Ishikawa (cell line): ENCODE data around the gene WSCD2.

Source experiments
- CEBPB ChIP-seq: IDR thresholded peaks from 2 replicates; pipeline ENCODE4 v1.6.1; 2012
- CREB1 ChIP-seq: IDR thresholded peaks from 2 replicates; pipeline ENCODE4 v1.6.1; 2012; ENCODE audit warnings: low read depth
- EP300 ChIP-seq: IDR thresholded peaks from 2 replicates; pipeline ENCODE4 v1.6.1; 2012; ENCODE audit warnings: borderline replicate concordance
- RAD21 ChIP-seq: IDR thresholded peaks from 2 replicates; pipeline ENCODE4 v1.6.1; 2012; ENCODE audit warnings: low read depth
- TCF12 ChIP-seq: IDR thresholded peaks from 2 replicates; pipeline ENCODE4 v1.6.1; 2012; ENCODE audit warnings: low read depth
- TEAD4 ChIP-seq: IDR thresholded peaks from 2 replicates; pipeline ENCODE4 v1.6.1; 2012
- YY1 ChIP-seq: IDR thresholded peaks from 2 replicates; pipeline ENCODE4 v1.6.1; 2012; ENCODE audit warnings: low read depth
- ZBTB7A ChIP-seq: IDR thresholded peaks from 2 replicates; pipeline ENCODE4 v1.6.1; 2012; ENCODE audit warnings: low read depth
- TF ChIP-seq, protein P1 (sequence below): IDR thresholded peaks from 2 replicates; pipeline ENCODE4 v1.6.1; 2012
- TF ChIP-seq, protein P2 (sequence below): IDR thresholded peaks from 2 replicates; pipeline ENCODE4 v1.6.1; 2012
- TF ChIP-seq, protein P3 (sequence below): IDR thresholded peaks from 2 replicates; pipeline ENCODE4 v1.6.1; 2012; ENCODE audit warnings: low read depth, mild to moderate bottlenecking

DNA sequence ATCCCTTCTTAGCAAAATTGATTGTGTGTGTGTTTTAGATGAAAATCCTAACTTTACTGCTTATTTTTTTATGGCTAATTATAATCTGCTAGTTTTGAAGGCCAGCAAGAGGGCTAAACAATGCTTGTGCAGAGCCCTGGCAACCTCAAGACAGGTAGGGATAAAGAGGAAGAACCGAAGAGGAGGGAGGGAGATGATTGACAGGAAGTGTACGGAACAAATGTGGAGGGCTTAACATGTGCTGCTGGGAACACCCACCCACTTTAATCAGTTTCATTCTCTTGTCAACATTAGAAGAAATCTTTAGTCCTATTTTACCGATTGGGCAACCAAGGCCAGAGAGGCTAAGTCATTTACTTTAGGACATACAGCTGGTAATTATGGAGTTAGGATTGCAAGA lies 1.4 kb upstream of the WSCD2 start:
- TF ChIP-seq TCF12, result no peak
- TF ChIP-seq, protein P1, sequence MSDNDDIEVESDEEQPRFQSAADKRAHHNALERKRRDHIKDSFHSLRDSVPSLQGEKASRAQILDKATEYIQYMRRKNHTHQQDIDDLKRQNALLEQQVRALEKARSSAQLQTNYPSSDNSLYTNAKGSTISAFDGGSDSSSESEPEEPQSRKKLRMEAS, result no peak
- TF ChIP-seq EP300, result no peak
- no peak for TF ChIP-seq YY1
- TF ChIP-seq, protein P2, sequence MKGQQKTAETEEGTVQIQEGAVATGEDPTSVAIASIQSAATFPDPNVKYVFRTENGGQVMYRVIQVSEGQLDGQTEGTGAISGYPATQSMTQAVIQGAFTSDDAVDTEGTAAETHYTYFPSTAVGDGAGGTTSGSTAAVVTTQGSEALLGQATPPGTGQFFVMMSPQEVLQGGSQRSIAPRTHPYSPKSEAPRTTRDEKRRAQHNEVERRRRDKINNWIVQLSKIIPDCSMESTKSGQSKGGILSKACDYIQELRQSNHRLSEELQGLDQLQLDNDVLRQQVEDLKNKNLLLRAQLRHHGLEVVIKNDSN, result no peak
- no peak for TF ChIP-seq RAD21
- no peak for TF ChIP-seq TEAD4
- TF ChIP-seq ZBTB7A, result no peak
- TF ChIP-seq CEBPB, result no peak
- TF ChIP-seq CREB1, result no peak
- TF ChIP-seq, protein P3, sequence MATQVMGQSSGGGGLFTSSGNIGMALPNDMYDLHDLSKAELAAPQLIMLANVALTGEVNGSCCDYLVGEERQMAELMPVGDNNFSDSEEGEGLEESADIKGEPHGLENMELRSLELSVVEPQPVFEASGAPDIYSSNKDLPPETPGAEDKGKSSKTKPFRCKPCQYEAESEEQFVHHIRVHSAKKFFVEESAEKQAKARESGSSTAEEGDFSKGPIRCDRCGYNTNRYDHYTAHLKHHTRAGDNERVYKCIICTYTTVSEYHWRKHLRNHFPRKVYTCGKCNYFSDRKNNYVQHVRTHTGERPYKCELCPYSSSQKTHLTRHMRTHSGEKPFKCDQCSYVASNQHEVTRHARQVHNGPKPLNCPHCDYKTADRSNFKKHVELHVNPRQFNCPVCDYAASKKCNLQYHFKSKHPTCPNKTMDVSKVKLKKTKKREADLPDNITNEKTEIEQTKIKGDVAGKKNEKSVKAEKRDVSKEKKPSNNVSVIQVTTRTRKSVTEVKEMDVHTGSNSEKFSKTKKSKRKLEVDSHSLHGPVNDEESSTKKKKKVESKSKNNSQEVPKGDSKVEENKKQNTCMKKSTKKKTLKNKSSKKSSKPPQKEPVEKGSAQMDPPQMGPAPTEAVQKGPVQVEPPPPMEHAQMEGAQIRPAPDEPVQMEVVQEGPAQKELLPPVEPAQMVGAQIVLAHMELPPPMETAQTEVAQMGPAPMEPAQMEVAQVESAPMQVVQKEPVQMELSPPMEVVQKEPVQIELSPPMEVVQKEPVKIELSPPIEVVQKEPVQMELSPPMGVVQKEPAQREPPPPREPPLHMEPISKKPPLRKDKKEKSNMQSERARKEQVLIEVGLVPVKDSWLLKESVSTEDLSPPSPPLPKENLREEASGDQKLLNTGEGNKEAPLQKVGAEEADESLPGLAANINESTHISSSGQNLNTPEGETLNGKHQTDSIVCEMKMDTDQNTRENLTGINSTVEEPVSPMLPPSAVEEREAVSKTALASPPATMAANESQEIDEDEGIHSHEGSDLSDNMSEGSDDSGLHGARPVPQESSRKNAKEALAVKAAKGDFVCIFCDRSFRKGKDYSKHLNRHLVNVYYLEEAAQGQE, result no peak
